ENCODE measurements around the gene SCRT2.

Gene SCRT2

GRCh38 chr20:635028-635892, 40.3 kb downstream of the SCRT2 start:
- no peaks in the 10 kb centered on the region for H3K9me3 ChIP-seq (ENCODE audit: control insufficient read depth, low read length)
- H3K27ac ChIP-seq (ENCODE audit: insufficient read depth, low read depth, low read length, poor library complexity, severe bottlenecking), result no peak overlapping the region
- peaks cover 16% of the 10 kb centered on the region for H3K4me1 ChIP-seq (ENCODE audit: control insufficient read depth, insufficient read depth, low read length)
- H3K36me3 ChIP-seq (ENCODE audit: control insufficient read depth, insufficient read depth, low read length), result no peaks in the 10 kb centered on the region
- WGBS, 2 experiments, result 86% methylated on average over 9 of the region's 9 CpGs
- H3K4me3 ChIP-seq (ENCODE audit: insufficient read depth, low read depth, low read length), result no peak overlapping the region
- no peaks in the 10 kb centered on the region for H3K27me3 ChIP-seq (ENCODE audit: control insufficient read depth, insufficient read depth, low read length, poor library complexity, severe bottlenecking)

DNA sequence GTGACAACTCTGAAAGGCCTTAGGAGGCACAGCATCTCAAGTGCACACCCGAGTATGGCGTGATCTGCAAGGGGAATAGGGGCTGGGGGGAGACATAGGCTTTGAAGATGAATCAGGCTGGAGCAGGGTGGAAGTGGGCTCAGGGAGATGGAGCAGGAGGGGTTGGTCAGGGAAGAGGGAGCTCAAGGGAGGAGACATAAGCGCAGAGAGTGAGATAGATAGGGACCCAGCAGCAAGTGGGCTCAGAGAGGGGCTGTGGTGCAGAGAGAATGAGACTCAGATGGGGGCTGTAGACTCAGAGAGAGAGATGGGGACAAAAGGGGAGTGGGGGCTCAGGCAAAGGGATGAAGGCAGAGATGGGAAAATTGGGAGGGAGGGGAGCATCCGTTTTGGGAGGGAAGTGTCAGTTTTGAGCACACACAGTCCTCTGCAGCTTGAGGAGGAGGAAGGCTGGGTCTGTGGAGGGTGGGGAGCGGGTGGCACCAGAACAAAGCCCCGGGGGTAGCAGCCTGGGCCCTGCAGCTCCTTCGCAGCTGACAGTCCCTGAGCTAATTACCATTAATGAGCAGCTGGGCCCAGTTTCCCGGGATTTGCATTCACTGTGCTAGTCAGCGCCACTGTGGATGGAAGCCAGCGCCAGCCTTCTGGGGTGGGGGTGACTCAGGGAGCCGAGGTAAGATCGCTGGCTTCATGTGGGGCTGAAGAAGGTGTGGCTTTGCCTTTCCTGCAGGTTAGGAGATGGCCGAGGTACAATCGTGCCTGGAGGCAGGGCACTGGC, 41.3 kb downstream of the SCRT2 start:
- 51 to 55% methylated on average over 14 of the region's 14 CpGs for WGBS, 2 experiments
- Histone ChIP-seq H3K4me3 (ENCODE audit: insufficient read depth, low read depth, low read length) (no peak overlapping the region), H3K36me3 (ENCODE audit: control insufficient read depth, insufficient read depth, low read length) (no peaks in the 10 kb centered on the region), H3K9me3 (ENCODE audit: control insufficient read depth, low read length) (no peaks in the 10 kb centered on the region), H3K27ac (ENCODE audit: insufficient read depth, low read depth, low read length, poor library complexity, severe bottlenecking) (no peak overlapping the region), H3K27me3 (ENCODE audit: control insufficient read depth, insufficient read depth, low read length, poor library complexity, severe bottlenecking) (no peaks in the 10 kb centered on the region), H3K4me1 (ENCODE audit: control insufficient read depth, insufficient read depth, low read length) (peaks cover 16% of the 10 kb centered on the region)

DNA sequence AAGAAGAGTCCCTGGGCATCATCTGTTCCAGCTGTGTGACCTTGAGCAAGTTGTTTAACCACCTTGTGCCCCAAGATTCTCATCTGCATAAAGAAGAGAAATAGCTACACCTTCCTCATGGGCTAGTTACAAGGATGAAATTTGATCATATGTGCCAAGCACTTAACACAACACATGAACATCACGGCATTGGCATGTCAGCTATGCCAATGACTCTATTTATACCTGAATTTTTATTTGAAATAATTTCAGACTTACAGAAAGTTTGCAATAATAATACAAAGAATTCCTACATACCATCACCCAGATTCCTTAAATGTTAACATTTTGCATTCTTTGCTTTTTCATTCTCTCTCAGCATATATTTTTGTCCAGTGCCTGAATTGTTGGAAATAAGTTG, 44.5 kb downstream of the SCRT2 start:
- H3K27me3 ChIP-seq (ENCODE audit: control insufficient read depth, insufficient read depth, low read length, poor library complexity, severe bottlenecking), result no peaks in the 10 kb centered on the region
- H3K4me3 ChIP-seq (ENCODE audit: insufficient read depth, low read depth, low read length), result no peak overlapping the region
- no peaks in the 10 kb centered on the region for H3K9me3 ChIP-seq (ENCODE audit: control insufficient read depth, low read length)
- peaks cover 16% of the 10 kb centered on the region for H3K4me1 ChIP-seq (ENCODE audit: control insufficient read depth, insufficient read depth, low read length)
- 94% methylated on average over 1 of the region's 1 CpG; no CpG with 5 or more reads in 1 of the 2 experiments for WGBS, 2 experiments
- H3K27ac ChIP-seq (ENCODE audit: insufficient read depth, low read depth, low read length, poor library complexity, severe bottlenecking), result no peak overlapping the region
- H3K36me3 ChIP-seq (ENCODE audit: control insufficient read depth, insufficient read depth, low read length), result no peaks in the 10 kb centered on the region

- Histone ChIP-seq H3K27ac (ENCODE audit: insufficient read depth, low read depth, low read length, poor library complexity, severe bottlenecking) (no peak overlapping the region), H3K27me3 (ENCODE audit: control insufficient read depth, insufficient read depth, low read length, poor library complexity, severe bottlenecking) (no peaks in the 10 kb centered on the region), H3K4me3 (ENCODE audit: insufficient read depth, low read depth, low read length) (no peak overlapping the region), H3K36me3 (ENCODE audit: control insufficient read depth, insufficient read depth, low read length) (no peaks in the 10 kb centered on the region), H3K4me1 (ENCODE audit: control insufficient read depth, insufficient read depth, low read length) (no peaks in the 10 kb centered on the region), H3K9me3 (ENCODE audit: control insufficient read depth, low read length) (no peaks in the 10 kb centered on the region)
- 85 to 94% methylated on average over 2 of the region's 2 CpGs for WGBS, 2 experiments
These were observed 49.0 kb downstream of the SCRT2 start for GRCh38 chr20:626579-626978.

DNA sequence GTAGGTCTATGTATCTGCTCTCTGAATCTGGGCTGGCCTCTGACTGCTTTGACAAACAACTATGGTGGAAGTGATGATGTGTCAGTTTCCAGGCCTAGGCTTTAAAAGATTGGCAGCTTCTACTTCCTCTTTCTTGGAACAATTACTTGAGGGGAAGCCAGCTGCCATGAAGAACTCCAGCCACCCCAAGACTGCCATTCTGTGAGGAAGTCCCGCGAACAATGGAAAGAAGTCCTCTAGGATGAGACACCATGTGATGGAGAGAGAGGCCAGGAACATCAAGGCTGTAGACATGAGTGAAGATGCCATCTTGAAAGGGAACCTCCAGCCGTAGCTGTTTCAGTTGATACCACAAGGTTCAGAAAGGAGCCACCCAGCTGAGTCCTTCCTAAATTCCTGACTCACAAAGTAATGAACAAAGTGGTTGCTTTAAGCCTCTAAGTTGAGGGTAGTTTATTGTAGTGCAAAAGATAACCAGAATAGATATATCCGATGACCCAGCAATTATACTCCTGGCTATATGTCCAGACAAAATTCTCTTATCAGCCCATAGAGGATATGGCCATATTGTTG, 50.2 kb downstream of the SCRT2 start:
- Histone ChIP-seq H3K4me3 (ENCODE audit: insufficient read depth, low read depth, low read length) (no peak overlapping the region), H3K36me3 (ENCODE audit: control insufficient read depth, insufficient read depth, low read length) (no peaks in the 10 kb centered on the region), H3K27me3 (ENCODE audit: control insufficient read depth, insufficient read depth, low read length, poor library complexity, severe bottlenecking) (no peaks in the 10 kb centered on the region), H3K9me3 (ENCODE audit: control insufficient read depth, low read length) (no peaks in the 10 kb centered on the region), H3K4me1 (ENCODE audit: control insufficient read depth, insufficient read depth, low read length) (peaks cover 4% of the 10 kb centered on the region), H3K27ac (ENCODE audit: insufficient read depth, low read depth, low read length, poor library complexity, severe bottlenecking) (no peak overlapping the region)
- WGBS, 2 experiments, result 96 to 98% methylated on average over 4 of the region's 4 CpGs

DNA sequence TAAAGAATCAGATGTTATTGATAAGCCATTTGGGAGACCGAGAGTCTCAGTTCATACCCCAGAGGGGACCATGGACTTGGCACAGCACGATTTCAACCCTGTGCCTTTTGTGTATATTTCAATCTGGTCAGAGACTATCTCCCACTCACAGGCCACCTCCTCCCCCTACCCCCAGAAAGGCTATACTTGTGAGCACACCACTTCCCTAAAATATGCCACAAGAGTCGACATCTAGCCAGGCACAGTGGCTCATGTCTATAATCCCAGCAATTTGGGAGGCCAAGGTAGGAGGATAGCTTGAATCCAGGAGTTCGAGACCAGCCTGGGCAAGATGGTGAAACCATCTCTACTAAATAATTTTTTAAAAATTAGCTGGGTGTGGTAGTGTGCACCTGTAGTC, 51.9 kb downstream of the SCRT2 start:
- no peak overlapping the region for H3K4me3 ChIP-seq (ENCODE audit: insufficient read depth, low read depth, low read length)
- no peak overlapping the region for H3K27ac ChIP-seq (ENCODE audit: insufficient read depth, low read depth, low read length, poor library complexity, severe bottlenecking)
- H3K27me3 ChIP-seq (ENCODE audit: control insufficient read depth, insufficient read depth, low read length, poor library complexity, severe bottlenecking), result no peaks in the 10 kb centered on the region
- WGBS, 2 experiments, result 88 to 96% methylated on average over 4 of the region's 4 CpGs
- H3K36me3 ChIP-seq (ENCODE audit: control insufficient read depth, insufficient read depth, low read length), result no peaks in the 10 kb centered on the region
- no peaks in the 10 kb centered on the region for H3K9me3 ChIP-seq (ENCODE audit: control insufficient read depth, low read length)
- peaks cover 4% of the 10 kb centered on the region for H3K4me1 ChIP-seq (ENCODE audit: control insufficient read depth, insufficient read depth, low read length)

GRCh38 chr20:623021-623420, 52.6 kb downstream of the SCRT2 start:
- H3K4me1 ChIP-seq (ENCODE audit: control insufficient read depth, insufficient read depth, low read length), result peaks cover 4% of the 10 kb centered on the region
- H3K27me3 ChIP-seq (ENCODE audit: control insufficient read depth, insufficient read depth, low read length, poor library complexity, severe bottlenecking), result no peaks in the 10 kb centered on the region
- no peaks in the 10 kb centered on the region for H3K36me3 ChIP-seq (ENCODE audit: control insufficient read depth, insufficient read depth, low read length)
- no peak overlapping the region for H3K27ac ChIP-seq (ENCODE audit: insufficient read depth, low read depth, low read length, poor library complexity, severe bottlenecking)
- 37 to 50% methylated on average over 4 of the region's 4 CpGs for WGBS, 2 experiments
- H3K9me3 ChIP-seq (ENCODE audit: control insufficient read depth, low read length), result no peaks in the 10 kb centered on the region
- H3K4me3 ChIP-seq (ENCODE audit: insufficient read depth, low read depth, low read length), result no peak overlapping the region

GRCh38 chr20:622161-622560, 53.4 kb downstream of the SCRT2 start:
- Histone ChIP-seq H3K27me3 (ENCODE audit: control insufficient read depth, insufficient read depth, low read length, poor library complexity, severe bottlenecking) (no peaks in the 10 kb centered on the region), H3K4me3 (ENCODE audit: insufficient read depth, low read depth, low read length) (no peak overlapping the region), H3K4me1 (ENCODE audit: control insufficient read depth, insufficient read depth, low read length) (peaks cover 4% of the 10 kb centered on the region), H3K27ac (ENCODE audit: insufficient read depth, low read depth, low read length, poor library complexity, severe bottlenecking) (no peak overlapping the region), H3K9me3 (ENCODE audit: control insufficient read depth, low read length) (peaks cover 3% of the 10 kb centered on the region), H3K36me3 (ENCODE audit: control insufficient read depth, insufficient read depth, low read length) (no peaks in the 10 kb centered on the region)
- 89 to 94% methylated on average over 7 of the region's 7 CpGs for WGBS, 2 experiments

- peaks cover 3% of the 10 kb centered on the region for H3K9me3 ChIP-seq (ENCODE audit: control insufficient read depth, low read length)
- peaks cover 4% of the 10 kb centered on the region for H3K4me1 ChIP-seq (ENCODE audit: control insufficient read depth, insufficient read depth, low read length)
- H3K36me3 ChIP-seq (ENCODE audit: control insufficient read depth, insufficient read depth, low read length), result no peaks in the 10 kb centered on the region
- no peak overlapping the region for H3K27ac ChIP-seq (ENCODE audit: insufficient read depth, low read depth, low read length, poor library complexity, severe bottlenecking)
- H3K27me3 ChIP-seq (ENCODE audit: control insufficient read depth, insufficient read depth, low read length, poor library complexity, severe bottlenecking), result no peaks in the 10 kb centered on the region
- 50 to 54% methylated on average over 5 of the region's 5 CpGs for WGBS, 2 experiments
- no peak overlapping the region for H3K4me3 ChIP-seq (ENCODE audit: insufficient read depth, low read depth, low read length)
These were observed 54.4 kb downstream of the SCRT2 start for GRCh38 chr20:621125-621756.

DNA sequence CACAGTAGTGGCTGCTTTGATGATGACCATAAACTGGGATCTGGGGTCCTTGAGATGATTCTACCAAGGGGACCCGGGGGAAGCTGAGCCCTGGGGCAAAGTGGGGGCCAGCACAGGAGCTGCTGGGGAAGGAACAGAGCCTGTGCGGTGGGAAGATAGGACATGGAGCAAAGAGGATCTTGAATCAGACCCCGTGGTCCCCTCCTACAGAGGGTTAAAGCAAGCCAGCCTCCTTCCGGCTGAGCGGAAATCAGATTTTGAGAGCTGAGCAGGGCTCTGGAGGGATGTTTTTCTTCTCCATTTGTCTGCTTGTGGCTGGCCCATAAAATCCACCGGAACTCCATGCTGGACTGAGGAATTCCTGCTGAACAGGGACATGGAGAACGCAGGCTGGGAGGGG, 55.4 kb downstream of the SCRT2 start:
- H3K36me3 ChIP-seq (ENCODE audit: control insufficient read depth, insufficient read depth, low read length), result no peaks in the 10 kb centered on the region
- no peaks in the 10 kb centered on the region for H3K27me3 ChIP-seq (ENCODE audit: control insufficient read depth, insufficient read depth, low read length, poor library complexity, severe bottlenecking)
- peaks cover 4% of the 10 kb centered on the region for H3K4me1 ChIP-seq (ENCODE audit: control insufficient read depth, insufficient read depth, low read length)
- no peak overlapping the region for H3K4me3 ChIP-seq (ENCODE audit: insufficient read depth, low read depth, low read length)
- H3K27ac ChIP-seq (ENCODE audit: insufficient read depth, low read depth, low read length, poor library complexity, severe bottlenecking), result no peak overlapping the region
- WGBS, 2 experiments, result 76 to 79% methylated on average over 7 of the region's 7 CpGs
- H3K9me3 ChIP-seq (ENCODE audit: control insufficient read depth, low read length), result peaks cover 3% of the 10 kb centered on the region
